CD14-positive monocyte (primary cell): Measurements from ENCODE around the gene CT47A7. TPM values are rescaled to one million over a fixed set of nuclear protein-coding genes. Genes with fewer than 3 reads are reported as not detected.
"Not testable (repeated sequence)": the region's sequence is repeated elsewhere in the genome, so short reads cannot be mapped to it uniquely, and the experiment has no call there.

ENCODE experiments used
- DNase-seq, 3 donors: peaks; one replicate each; pipeline ENCODE4 v3.0.0-alpha.2; 2011 to 2022
- H2AFZ ChIP-seq: 2 replicates; pipeline ENCODE4 v1.6.0; 2012; ENCODE audit warnings: mild to moderate bottlenecking, low read depth, low read length, inconsistent platforms; ENCODE audit not compliant: insufficient read depth, poor library complexity, severe bottlenecking
- H3K27ac ChIP-seq, 2 donors: 1 replicate in 1 of 2; 2 replicates in 1 of 2; pipeline ENCODE4 v1.5.1; 2012 to 2013; ENCODE audit warnings: low read length in 2 of 2, control low read depth in 1 of 2, inconsistent platforms in 1 of 2, low read depth in 1 of 2, mild to moderate bottlenecking in 1 of 2
- H3K27me3 ChIP-seq, 2 donors: one replicate each; pipeline versions ENCODE4 v1.6.0 to v1.6.1; 2011 to 2013; ENCODE audit warnings: low read length in 2 of 2; ENCODE audit not compliant: control insufficient read depth in 2 of 2, insufficient read depth in 2 of 2
- H3K36me3 ChIP-seq, 2 donors: replicated peaks in 1 of 2; 1 replicate in 1 of 2; 2 replicates in 1 of 2; pipeline versions ENCODE4 v1.5.1 to v1.6.1; 2012 to 2013; ENCODE audit warnings: low read length in 2 of 2, control low read depth in 1 of 2, inconsistent platforms in 1 of 2, mild to moderate bottlenecking in 1 of 2; ENCODE audit not compliant: insufficient read depth in 2 of 2, control insufficient read depth in 1 of 2
- H3K4me1 ChIP-seq, 2 donors: 1 replicate in 1 of 2; 2 replicates in 1 of 2; pipeline versions ENCODE4 v1.5.1 to v1.6.1; 2012 to 2013; ENCODE audit warnings: low read length in 2 of 2, control low read depth in 1 of 2, inconsistent platforms in 1 of 2, mild to moderate bottlenecking in 1 of 2, moderate library complexity in 1 of 2; ENCODE audit not compliant: insufficient read depth in 2 of 2, control insufficient read depth in 1 of 2
- H3K4me2 ChIP-seq: replicated peaks from 2 replicates; pipeline ENCODE3; 2012; ENCODE audit warnings: low read length, moderate library complexity, mild to moderate bottlenecking; ENCODE audit not compliant: poor library complexity, severe bottlenecking; ENCODE audit errors: extremely low read depth
- H3K4me3 ChIP-seq, 3 experiments: fragments of 200-600 bp in 1 of 3; sonication (generic) in 1 of 3; replicated peaks in 1 of 3; 1 replicate in 2 of 3; 2 replicates in 1 of 3; pipeline ENCODE4 v1.5.1; 2011 to 2013; ENCODE audit warnings: low read length in 3 of 3, mild to moderate bottlenecking in 3 of 3, control low read depth in 2 of 3, low read depth in 2 of 3, inconsistent platforms in 1 of 3, moderate library complexity in 1 of 3
- H3K79me2 ChIP-seq: 2 replicates; pipeline ENCODE4 v1.6.0; 2012; ENCODE audit warnings: mild to moderate bottlenecking, control low read depth, inconsistent platforms, low read length, moderate library complexity; ENCODE audit not compliant: insufficient read depth
- H3K9ac ChIP-seq: 2 replicates; pipeline ENCODE4 v1.6.0; 2017; ENCODE audit warnings: low read length, mild to moderate bottlenecking; ENCODE audit not compliant: insufficient read depth, poor library complexity, severe bottlenecking
- H3K9me3 ChIP-seq, 2 donors: replicated peaks in 1 of 2; 1 replicate in 1 of 2; 2 replicates in 1 of 2; pipeline versions ENCODE4 v1.5.1 to v1.6.1; 2012 to 2013; ENCODE audit warnings: low read length in 2 of 2, control low read depth in 1 of 2; ENCODE audit not compliant: control insufficient read depth in 1 of 2, insufficient read depth in 1 of 2
- H4K20me1 ChIP-seq: 2 replicates; pipeline ENCODE4 v1.6.0; 2012; ENCODE audit warnings: mild to moderate bottlenecking, low read length, control low read depth, moderate library complexity; ENCODE audit not compliant: insufficient read depth
- H3K27ac Mint-ChIP-seq, 7 donors: one replicate each; pipeline ENCODE4 v1.8.0; 2020; ENCODE audit warnings: mild to moderate bottlenecking in 7 of 7, mixed read lengths in 7 of 7, moderate library complexity in 6 of 7, inconsistent platforms in 2 of 7
- H3K27me3 Mint-ChIP-seq, 3 donors: one replicate each; pipeline ENCODE4 v1.8.0; 2021 to 2022; ENCODE audit warnings: low read depth in 3 of 3, mild to moderate bottlenecking in 3 of 3, mixed read lengths in 3 of 3, moderate library complexity in 3 of 3, inconsistent platforms in 1 of 3
- H3K36me3 Mint-ChIP-seq, 2 donors: one replicate each; pipeline ENCODE4 v1.8.0; 2020; ENCODE audit warnings: mixed read lengths in 2 of 2, inconsistent platforms in 1 of 2, mild to moderate bottlenecking in 1 of 2
- H3K4me1 Mint-ChIP-seq: one replicate; pipeline ENCODE4 v1.8.0; 2020; ENCODE audit warnings: mild to moderate bottlenecking, mixed read lengths
- H3K4me3 Mint-ChIP-seq, 2 donors: one replicate each; pipeline ENCODE4 v1.8.0; 2020; ENCODE audit warnings: mild to moderate bottlenecking in 2 of 2, mixed read lengths in 2 of 2, moderate library complexity in 1 of 2
- H3K9me3 Mint-ChIP-seq, 7 donors: one replicate each; pipeline ENCODE4 v1.8.0; 2020 to 2022; ENCODE audit warnings: mixed read lengths in 7 of 7, mild to moderate bottlenecking in 6 of 7, moderate library complexity in 6 of 7, inconsistent platforms in 2 of 7
- CTCF ChIP-seq: fragments of 200-600 bp; IDR thresholded peaks from one replicate; pipeline ENCODE4 v1.8.0; 2022; ENCODE audit warnings: antibody characterized with exemption, mild to moderate bottlenecking
- WGBS: methylation state at CpG from one replicate; pipeline ENCODE4 v1.1.5; 2013; ENCODE audit warnings: missing lambda C conversion rate; ENCODE audit not compliant: insufficient coverage; 5-methylcytosine and 5-hydroxymethylcytosine counted together
- intact Hi-C, 2 donors: fragments of 100-400 bp; cut with micrococcal nuclease; formaldehyde crosslinking; loops; one replicate each; pipeline versions ENCODE4 v1.15.0 to v1.15.1; 2023
- polyA plus RNA-seq, 3 donors: library from polyadenylated mRNA; depleted of rRNA in 1 of 3; unstranded in 2 of 3; stranded (reverse) in 1 of 3; fragments of 300-500 nt in 2 of 3; fragments of >200 nt in 1 of 3; fragmentation: Illumina TruSeq in 2 of 3; gene quantifications; 1 replicate in 2 of 3; 2 replicates in 1 of 3; pipeline ENCODE4 v1.2.3, GENCODE V29; 2012 to 2021
- small RNA-seq: library from RNA; depleted of rRNA; stranded (forward); fragments of <200 nt; gene quantifications from one replicate; pipeline ENCODE3, GENCODE V24; 2012; ENCODE audit warnings: low read depth; ENCODE audit not compliant: insufficient read length

The CT47A7 gene
- polyA plus RNA-seq, 3 donors: not detected

GRCh38 chrX:120999413-120999812, 43.0 kb upstream of the CT47A7 start:
- no peaks in the 10 kb centered on the region for H3K27me3 ChIP-seq
- H3K9me3 ChIP-seq: no peaks in the 10 kb centered on the region
- peaks cover 6% of the 10 kb centered on the region for H3K4me1 Mint-ChIP-seq
- no peaks in the 10 kb centered on the region for H3K9me3 Mint-ChIP-seq
- intact Hi-C loops: no loop called here
- no peaks in the 10 kb centered on the region for H3K4me1 ChIP-seq
- no peak for DNase-seq
- no peaks in the 10 kb centered on the region for H3K36me3 Mint-ChIP-seq
- H3K9ac ChIP-seq: no peak overlapping the region
- H3K79me2 ChIP-seq: no peaks in the 10 kb centered on the region
- no peak overlapping the region for H3K4me3 ChIP-seq
- no CpG with 5 or more reads among the region's 3 CpGs for WGBS
- no peak for TF ChIP-seq CTCF
- H3K4me2 ChIP-seq: no peak overlapping the region
- no peak overlapping the region for H3K27ac ChIP-seq
- H3K27ac Mint-ChIP-seq: no peak overlapping the region
- peaks cover 0 to 4% (median 0%) of the 10 kb centered on the region in 3 donors for H3K27me3 Mint-ChIP-seq
- no peaks in the 10 kb centered on the region for H4K20me1 ChIP-seq
- no peak overlapping the region for H3K4me3 Mint-ChIP-seq
- H3K36me3 ChIP-seq: no peaks in the 10 kb centered on the region
- no peak overlapping the region for H2AFZ ChIP-seq

DNA sequence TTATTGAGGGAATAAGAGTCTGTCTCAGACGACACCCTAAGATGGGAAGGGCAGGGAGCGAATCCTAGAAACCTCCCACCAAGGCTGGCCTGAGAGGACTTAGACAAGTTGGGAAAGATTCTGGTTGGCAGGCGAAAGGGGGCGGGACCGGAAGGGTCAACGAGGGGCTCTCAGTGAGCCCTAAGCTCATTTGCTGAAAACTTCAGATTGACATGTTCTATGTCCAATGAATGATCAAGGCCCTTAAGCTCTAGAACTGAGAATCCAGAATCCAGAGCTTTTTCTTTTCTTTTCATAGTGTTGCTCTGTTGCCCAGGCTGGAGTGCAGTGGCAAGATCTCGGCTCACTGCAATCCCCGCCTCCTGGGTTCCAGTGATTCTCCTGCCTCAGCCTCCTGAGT, 29.3 kb upstream of the CT47A7 start, which contains the start of gene CT47A1:
CT47A1 (minus strand) TSS at position 101 of the 400 bp plus-strand sequence. CDS start 231 bp downstream, outside the sequence.
- H3K27ac Mint-ChIP-seq, H3K27me3 ChIP-seq, H3K9ac ChIP-seq, H3K4me3 ChIP-seq, H3K27ac ChIP-seq, H4K20me1 ChIP-seq, H3K9me3 Mint-ChIP-seq, H3K9me3 ChIP-seq, DNase-seq, H3K36me3 ChIP-seq, H3K4me2 ChIP-seq, H3K4me1 ChIP-seq, H3K27me3 Mint-ChIP-seq, H3K36me3 Mint-ChIP-seq, H3K4me3 Mint-ChIP-seq, H3K4me1 Mint-ChIP-seq, intact Hi-C loops, H2AFZ ChIP-seq, H3K79me2 ChIP-seq: not testable (repeated sequence)
- WGBS: no CpG with 5 or more reads among the region's 8 CpGs

Small RNA genes lying within 50 kb of the gene (small RNA-seq; reads per million reads assigned to genes)
- gene AL670379.1 (not detected), gene AL670379.10 (not detected), gene AL670379.11 (not detected), gene AL670379.12 (not detected), gene AL670379.2 (not detected), gene AL670379.3 (not detected), gene AL670379.4 (not detected), gene AL670379.5 (not detected), gene AL670379.6 (not detected), gene AL670379.7 (not detected), gene AL670379.8 (not detected), gene AL670379.9 (not detected)

Other genes starting within 250 kb of the CT47A7 start
- gene CT47B1, start 80.7 kb downstream of the CT47A7 start, polyA plus RNA-seq: not detected
- not detected for gene CT47A11, start 19.4 kb downstream of the CT47A7 start, polyA plus RNA-seq
- gene CT47A10, start 14.6 kb downstream of the CT47A7 start, polyA plus RNA-seq: not detected
- gene CT47A9, start 9.7 kb downstream of the CT47A7 start, polyA plus RNA-seq: not detected
- not detected for gene CT47A8, start 4.9 kb downstream of the CT47A7 start, polyA plus RNA-seq
- not detected for gene CT47A6, start 4.9 kb upstream of the CT47A7 start, polyA plus RNA-seq
- not detected for gene CT47A5, start 9.7 kb upstream of the CT47A7 start, polyA plus RNA-seq
- gene CT47A4, start 14.6 kb upstream of the CT47A7 start, polyA plus RNA-seq: not detected
- gene CT47A3, start 19.5 kb upstream of the CT47A7 start, polyA plus RNA-seq: not detected
- gene CT47A2, start 24.3 kb upstream of the CT47A7 start, polyA plus RNA-seq: not detected
- gene CT47A1, start 29.2 kb upstream of the CT47A7 start, polyA plus RNA-seq: not detected
- gene GLUD2, start 91.0 kb upstream of the CT47A7 start, polyA plus RNA-seq: under 1 TPM; 0.44 to 0.55 (median 0.47) TPM